Ectodermal cell (in vitro differentiated cells): Measurements from ENCODE around the gene SOX1.
A peak's percentile ranks its signal among the peaks of the same experiment; 100 is the strongest.

Experiments
- H3K27ac ChIP-seq: 2 replicates; pipeline ENCODE4 v1.7.0; 2013; ENCODE audit warnings: mild to moderate bottlenecking, low read depth, low read length; ENCODE audit not compliant: insufficient read depth, poor library complexity, severe bottlenecking
- H3K27me3 ChIP-seq: 2 replicates; pipeline ENCODE4 v1.7.0; 2013; ENCODE audit warnings: mild to moderate bottlenecking, low read length; ENCODE audit not compliant: insufficient read depth, control insufficient read depth, poor library complexity, severe bottlenecking
- H3K36me3 ChIP-seq: one replicate; pipeline ENCODE4 v1.7.0; 2013; ENCODE audit warnings: low read length; ENCODE audit not compliant: control insufficient read depth, insufficient read depth
- H3K4me1 ChIP-seq: one replicate; pipeline ENCODE4 v1.7.0; 2013; ENCODE audit warnings: low read length; ENCODE audit not compliant: control insufficient read depth, insufficient read depth
- H3K4me3 ChIP-seq: 2 replicates; pipeline ENCODE4 v1.7.0; 2013; ENCODE audit warnings: low read depth, low read length, control low read depth; ENCODE audit not compliant: insufficient read depth
- H3K9me3 ChIP-seq: 2 replicates; pipeline ENCODE4 v1.7.0; 2013; ENCODE audit warnings: mild to moderate bottlenecking, low read length, moderate library complexity; ENCODE audit not compliant: control insufficient read depth
- WGBS, 2 experiments: methylation state at CpG; one replicate each; pipeline ENCODE4 v1.1.7; 2013; ENCODE audit warnings: missing lambda C conversion rate in 2 of 2; 5-methylcytosine and 5-hydroxymethylcytosine counted together

Gene SOX1

DNA sequence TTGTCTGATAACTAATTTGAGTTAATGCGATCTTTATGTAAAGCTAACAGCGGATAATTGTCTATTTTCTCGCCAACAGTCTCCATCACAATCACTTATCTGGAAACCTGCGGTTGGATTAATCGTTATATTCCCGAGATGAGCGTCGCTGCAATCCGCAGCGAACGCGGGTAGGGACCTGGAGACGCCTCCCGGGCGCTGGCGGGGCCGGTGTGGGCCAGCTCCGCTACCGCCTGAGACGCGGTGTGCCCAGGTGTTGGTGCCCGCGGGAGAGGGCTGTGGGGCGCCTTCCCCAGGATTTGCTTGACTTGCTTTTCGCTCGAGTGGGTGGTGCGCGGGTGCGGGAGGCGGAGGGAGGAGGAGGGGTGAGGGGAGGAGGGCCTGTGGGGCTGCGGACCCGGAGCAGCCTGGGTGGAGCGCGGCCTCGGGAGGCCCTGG is 38.3 kb downstream of the SOX1 start:
- Histone ChIP-seq H3K9me3 (no peaks in the 10 kb centered on the region), H3K27me3 (peaks cover 3% of the 10 kb centered on the region), H3K4me3 (peak overlapping the region; percentile 64), H3K27ac (peak overlapping the region; percentile 95), H3K36me3 (no peaks in the 10 kb centered on the region), H3K4me1 (peaks cover 38% of the 10 kb centered on the region)
- WGBS, 2 experiments: 1% methylated on average over 35 of the region's 35 CpGs

- Histone ChIP-seq H3K4me3 (peak overlapping the region; percentile 64), H3K4me1 (peaks cover 33% of the 10 kb centered on the region), H3K9me3 (no peaks in the 10 kb centered on the region), H3K27me3 (peaks cover 3% of the 10 kb centered on the region), H3K27ac (peak overlapping the region; percentile 95), H3K36me3 (no peaks in the 10 kb centered on the region)
- WGBS, 2 experiments: 0% methylated on average over 21 of the region's 21 CpGs
Observed at GRCh38 chr13:112105892-112106291, 38.9 kb downstream of the SOX1 start.

DNA sequence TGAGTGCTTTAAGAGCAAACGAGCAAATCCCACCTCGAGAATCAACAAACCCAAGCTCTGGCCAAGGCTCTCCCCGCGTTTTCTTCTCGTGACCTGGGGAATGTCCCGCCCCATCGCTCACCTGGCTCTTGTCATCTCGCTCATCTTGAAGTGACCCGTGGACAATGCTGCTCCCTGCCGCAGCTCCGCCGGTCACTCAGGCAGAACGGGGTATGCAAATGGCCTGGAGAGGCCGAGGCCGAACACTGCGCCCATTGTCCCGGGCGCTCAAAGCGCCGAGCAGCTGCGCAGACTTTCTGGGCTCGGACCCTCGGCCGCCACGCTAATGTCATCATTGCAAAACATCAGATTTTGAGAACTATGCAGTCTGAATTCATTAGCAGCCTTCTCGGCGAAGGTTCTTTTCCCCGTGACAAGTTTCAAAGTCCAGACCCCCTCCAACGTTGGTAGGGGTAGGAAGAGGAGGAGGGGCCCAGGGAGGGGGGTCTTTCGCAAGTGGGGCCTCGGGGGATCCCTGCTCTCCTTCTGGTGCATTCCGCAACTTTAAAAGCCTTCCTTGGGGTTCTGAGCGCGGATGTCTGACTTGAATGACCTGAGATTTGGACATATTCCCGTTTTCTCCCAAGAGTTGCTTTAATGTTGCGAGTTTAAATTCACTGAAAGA is 39.7 kb downstream of the SOX1 start:
- H3K4me1 ChIP-seq: peaks cover 26% of the 10 kb centered on the region
- 8% methylated on average over 36 of the region's 36 CpGs for WGBS, 2 experiments
- H3K27me3 ChIP-seq: peaks cover 3% of the 10 kb centered on the region
- H3K9me3 ChIP-seq: no peaks in the 10 kb centered on the region
- H3K4me3 ChIP-seq: peak overlapping the region; percentile 64
- peak overlapping the region; percentile 95 for H3K27ac ChIP-seq
- no peaks in the 10 kb centered on the region for H3K36me3 ChIP-seq

DNA sequence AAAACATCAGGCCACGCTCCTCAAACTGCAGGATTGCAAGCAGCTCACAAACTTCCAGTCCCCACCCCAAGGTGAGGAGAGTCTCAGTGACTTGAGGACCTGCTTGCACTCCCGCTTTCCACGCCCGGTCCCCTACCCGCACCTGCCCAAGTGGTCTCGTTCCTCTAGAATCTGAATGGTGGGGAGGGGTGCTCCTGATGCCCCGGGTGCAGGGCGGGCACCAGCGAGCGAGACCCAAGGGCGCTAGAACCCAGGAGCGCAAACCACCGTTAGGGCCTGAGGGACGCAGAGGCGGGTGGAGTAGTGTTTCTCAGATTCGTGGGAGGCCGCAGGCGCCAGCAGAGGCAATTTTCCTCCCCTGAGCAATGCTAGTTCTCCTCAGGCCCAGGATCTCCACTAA is 40.3 kb downstream of the SOX1 start:
- H3K4me1 ChIP-seq: peaks cover 24% of the 10 kb centered on the region
- no peak overlapping the region for H3K27ac ChIP-seq
- H3K9me3 ChIP-seq: no peaks in the 10 kb centered on the region
- peak overlapping the region; percentile 64 for H3K4me3 ChIP-seq
- peaks cover 3% of the 10 kb centered on the region for H3K27me3 ChIP-seq
- H3K36me3 ChIP-seq: no peaks in the 10 kb centered on the region
- WGBS, 2 experiments: 86 to 89% methylated on average over 18 of the region's 18 CpGs

DNA sequence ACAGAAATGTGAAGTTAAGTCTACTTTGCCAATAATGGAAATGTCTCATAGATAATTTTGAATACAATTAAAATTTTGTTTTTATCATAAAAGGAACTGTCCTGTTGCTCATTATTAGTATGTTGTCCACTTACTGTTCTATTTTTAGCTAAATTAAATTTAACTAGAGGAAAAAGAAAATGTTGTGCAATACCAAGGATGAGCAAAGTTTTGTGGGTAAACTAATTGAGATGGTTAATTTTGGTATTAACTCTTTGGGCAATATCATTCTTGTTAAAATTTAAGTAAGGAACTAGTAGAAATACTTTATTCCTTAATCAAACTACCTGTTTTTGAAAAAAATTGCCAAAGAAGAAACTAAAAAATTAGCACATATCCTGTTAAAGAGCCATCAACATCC is 43.5 kb downstream of the SOX1 start:
- H3K36me3 ChIP-seq: no peaks in the 10 kb centered on the region
- H3K4me3 ChIP-seq: no peak overlapping the region
- H3K27me3 ChIP-seq: no peaks in the 10 kb centered on the region
- H3K27ac ChIP-seq: no peak overlapping the region
- H3K4me1 ChIP-seq: peaks cover 12% of the 10 kb centered on the region
- H3K9me3 ChIP-seq: no peaks in the 10 kb centered on the region

DNA sequence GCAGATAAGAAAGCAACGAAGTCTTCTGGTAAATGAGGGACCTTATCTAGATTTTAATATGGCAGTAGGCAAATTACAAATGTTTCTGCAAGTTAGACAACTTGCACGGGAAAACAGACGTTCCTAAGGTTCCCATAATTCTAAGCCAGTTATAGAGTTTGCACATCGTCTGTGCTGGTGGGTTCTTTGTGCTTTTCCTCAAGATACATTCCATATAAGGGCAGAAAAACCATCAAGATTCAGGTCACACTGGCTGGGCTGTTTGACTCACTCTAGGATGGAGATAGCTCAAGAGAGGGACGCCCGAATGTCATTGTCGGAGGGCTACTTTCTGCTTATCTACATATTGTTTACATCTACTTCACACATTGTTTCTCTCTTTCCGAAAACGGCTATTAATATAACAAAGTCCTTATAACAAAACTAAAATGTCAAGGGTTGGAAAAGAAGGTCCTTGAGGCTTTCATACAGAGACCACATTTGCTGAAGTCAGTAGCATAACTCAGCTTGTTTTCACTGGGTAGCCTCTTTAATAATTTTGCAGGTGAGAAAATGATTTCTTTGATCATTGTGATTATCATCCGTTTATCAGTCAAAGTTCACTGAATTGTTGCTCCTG is 44.4 kb downstream of the SOX1 start:
- H3K9me3 ChIP-seq: no peaks in the 10 kb centered on the region
- WGBS, 2 experiments: 83 to 85% methylated on average over 10 of the region's 10 CpGs
- no peak overlapping the region for H3K27ac ChIP-seq
- H3K27me3 ChIP-seq: no peaks in the 10 kb centered on the region
- H3K4me1 ChIP-seq: peaks cover 12% of the 10 kb centered on the region
- H3K36me3 ChIP-seq: no peaks in the 10 kb centered on the region
- no peak overlapping the region for H3K4me3 ChIP-seq

DNA sequence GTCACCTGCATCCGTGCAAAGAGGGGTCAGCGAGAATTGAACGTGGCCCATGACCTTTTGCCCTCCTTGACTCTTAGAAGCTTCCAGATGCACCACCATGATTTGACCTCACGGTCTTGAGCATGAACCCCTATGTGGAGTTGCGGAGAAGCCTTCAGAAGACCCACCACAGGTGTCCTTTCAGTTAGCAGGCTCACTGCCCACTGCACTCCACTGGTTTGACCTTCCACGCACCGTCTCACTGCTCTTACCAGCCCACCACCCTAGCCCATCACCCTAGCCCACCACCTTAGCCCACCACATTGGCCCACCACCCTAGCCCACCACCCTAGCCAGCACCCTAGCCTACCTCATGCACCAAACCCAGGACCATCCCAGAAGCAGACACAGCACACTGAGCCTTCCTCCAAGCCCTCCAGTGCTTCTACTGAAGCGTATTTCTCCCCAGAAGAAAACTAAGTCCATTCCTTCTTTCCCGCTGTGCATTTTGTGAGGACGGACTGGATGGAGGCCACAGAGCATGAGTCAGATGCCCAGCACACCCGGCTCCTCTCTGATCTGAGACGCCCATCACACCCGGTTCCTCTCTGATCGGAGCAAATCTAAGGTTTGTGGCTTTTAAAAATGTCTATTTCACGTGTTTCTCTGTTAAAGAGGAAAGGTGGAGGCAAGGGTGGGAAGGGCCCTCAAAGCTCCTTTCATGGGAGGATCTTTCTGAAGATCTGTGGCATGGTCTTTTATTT is 45.8 kb downstream of the SOX1 start:
- H3K4me1 ChIP-seq: peaks cover 1% of the 10 kb centered on the region
- no peaks in the 10 kb centered on the region for H3K27me3 ChIP-seq
- 94 to 95% methylated on average over 15 of the region's 15 CpGs for WGBS, 2 experiments
- no peaks in the 10 kb centered on the region for H3K9me3 ChIP-seq
- no peak overlapping the region for H3K4me3 ChIP-seq
- no peaks in the 10 kb centered on the region for H3K36me3 ChIP-seq
- H3K27ac ChIP-seq: no peak overlapping the region

DNA sequence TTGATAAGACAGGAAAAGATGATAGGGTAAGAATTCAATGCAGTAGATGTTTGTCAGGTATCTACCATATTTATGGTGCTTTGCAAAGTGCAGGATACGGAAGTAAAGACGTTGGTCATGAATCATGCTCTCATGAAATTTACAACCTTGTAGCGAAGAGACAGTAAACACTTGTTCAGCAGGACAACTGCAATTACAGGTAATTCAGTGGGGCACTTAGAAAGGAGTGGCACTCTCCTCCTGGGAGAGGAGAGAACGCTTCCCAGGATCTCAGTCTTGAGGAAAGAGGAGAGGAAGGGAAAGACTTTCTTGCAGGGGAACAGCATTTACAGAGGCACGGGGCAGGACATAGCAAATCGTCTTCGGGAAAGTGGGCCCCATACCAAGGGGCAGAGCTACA is 46.4 kb downstream of the SOX1 start:
- Histone ChIP-seq H3K9me3 (no peaks in the 10 kb centered on the region), H3K27ac (no peak overlapping the region), H3K4me3 (no peak overlapping the region), H3K27me3 (no peaks in the 10 kb centered on the region), H3K4me1 (peaks cover 3% of the 10 kb centered on the region), H3K36me3 (no peaks in the 10 kb centered on the region)
- WGBS, 2 experiments: 94 to 95% methylated on average over 7 of the region's 7 CpGs

GRCh38 chr13:112113851-112114250 is 46.9 kb downstream of the SOX1 start:
- H3K27me3 ChIP-seq: no peaks in the 10 kb centered on the region
- H3K9me3 ChIP-seq: no peaks in the 10 kb centered on the region
- H3K27ac ChIP-seq: no peak overlapping the region
- peaks cover 8% of the 10 kb centered on the region for H3K4me1 ChIP-seq
- no peak overlapping the region for H3K4me3 ChIP-seq
- no peaks in the 10 kb centered on the region for H3K36me3 ChIP-seq
- 94 to 96% methylated on average over 4 of the region's 4 CpGs for WGBS, 2 experiments

- H3K27me3 ChIP-seq: no peaks in the 10 kb centered on the region
- no peak overlapping the region for H3K4me3 ChIP-seq
- peaks cover 9% of the 10 kb centered on the region for H3K4me1 ChIP-seq
- no peak overlapping the region for H3K27ac ChIP-seq
- no peaks in the 10 kb centered on the region for H3K9me3 ChIP-seq
- no peaks in the 10 kb centered on the region for H3K36me3 ChIP-seq
- 90 to 91% methylated on average over 11 of the region's 11 CpGs for WGBS, 2 experiments
Observed at GRCh38 chr13:112114391-112114790, 47.4 kb downstream of the SOX1 start.
